GM19324 (cell line): ENCODE results near the gene BACH2.
"Not testable (repeated sequence)": the region's sequence is repeated elsewhere in the genome, so short reads cannot be mapped to it uniquely, and the experiment has no call there.

ENCODE experiments used
- ATAC-seq: cut with Tn5 transposase; IDR thresholded peaks from one replicate; pipeline ENCODE4 v1.9.1; 2021; ENCODE audit warnings: mild to moderate bottlenecking, moderate library complexity; ENCODE audit not compliant: unreplicated experiment, low FRiP score

The BACH2 gene

GRCh38 chr6:90045535-90045934, 251.1 kb downstream of the BACH2 start:
- ATAC-seq = no peak

- no peak for ATAC-seq
Measured at GRCh38 chr6:90044833-90045381, 251.7 kb downstream of the BACH2 start.

- no peak for ATAC-seq
Measured at GRCh38 chr6:90044182-90044832, 252.3 kb downstream of the BACH2 start.

- no peak for ATAC-seq
Measured at GRCh38 chr6:90040931-90041330, 255.7 kb downstream of the BACH2 start.

- ATAC-seq = no peak
Measured at GRCh38 chr6:90039911-90040310, 256.7 kb downstream of the BACH2 start.

- no peak for ATAC-seq
Measured at GRCh38 chr6:90038961-90039653, 257.5 kb downstream of the BACH2 start.

GRCh38 chr6:90036963-90037362, 259.7 kb downstream of the BACH2 start:
- no peak for ATAC-seq

- no peak for ATAC-seq
Measured at GRCh38 chr6:90035047-90035723, 261.5 kb downstream of the BACH2 start.

GRCh38 chr6:90033746-90034271, 262.8 kb downstream of the BACH2 start:
- no peak for ATAC-seq

GRCh38 chr6:90032489-90033212, 264.0 kb downstream of the BACH2 start:
- not testable (repeated sequence) for ATAC-seq

- no peak for ATAC-seq
Measured at GRCh38 chr6:90028995-90029635, 267.5 kb downstream of the BACH2 start.

- ATAC-seq = no peak
Measured at GRCh38 chr6:90028066-90028778, 268.4 kb downstream of the BACH2 start.

- ATAC-seq = no peak
Measured at GRCh38 chr6:90026216-90026615, 270.4 kb downstream of the BACH2 start.

- ATAC-seq = no peak
Measured at GRCh38 chr6:90025523-90026061, 271.1 kb downstream of the BACH2 start.

GRCh38 chr6:90024633-90025032, 272.0 kb downstream of the BACH2 start:
- ATAC-seq = no peak

GRCh38 chr6:90021711-90022110, 274.9 kb downstream of the BACH2 start:
- ATAC-seq = no peak

- no peak for ATAC-seq
Measured at GRCh38 chr6:90020746-90021145, 275.9 kb downstream of the BACH2 start.

GRCh38 chr6:90019216-90019615, 277.4 kb downstream of the BACH2 start:
- ATAC-seq = no peak

- no peak for ATAC-seq
Measured at GRCh38 chr6:90015883-90016282, 280.8 kb downstream of the BACH2 start.
